GM13976 (cell line): Measurements from ENCODE around the gene CTSK.
A peak's percentile ranks its signal among the peaks of the same experiment; 100 is the strongest.
"Not testable (repeated sequence)": the region's sequence is repeated elsewhere in the genome, so short reads cannot be mapped to it uniquely, and the experiment has no call there.

Experiments used
- DNase-seq: peaks from one replicate; pipeline ENCODE4 v3.0.0; 2012; ENCODE audit warnings: low spot score
- CTCF ChIP-seq: IDR thresholded peaks from 2 replicates; pipeline ENCODE4 v1.5.1; 2012; ENCODE audit warnings: borderline replicate concordance, mild to moderate bottlenecking; ENCODE audit not compliant: insufficient read depth; ENCODE audit errors: extremely low read depth, missing control alignments, control extremely low read depth
- in situ Hi-C: fragments of 300-500 bp; cut with MboI; formaldehyde crosslinking; loops from one replicate; pipeline ENCODE4 v1.12.0; 2022; ENCODE audit warnings: low sequenced_read_pairs, mixed read lengths, inconsistent platforms; ENCODE audit not compliant: unreplicated experiment

CTSK gene

GRCh38 chr1:150841626-150842025 is 33.6 kb upstream of the CTSK start:
- no peak for TF ChIP-seq CTCF
- in situ Hi-C loops = no loop called here
- peak; percentile 28 for DNase-seq

- in situ Hi-C loops = not testable (repeated sequence)
Measured at GRCh38 chr1:150840850-150841249, 32.8 kb upstream of the CTSK start.

GRCh38 chr1:150836129-150836773 is 28.2 kb upstream of the CTSK start:
- TF ChIP-seq CTCF = no peak
- DNase-seq = peak; percentile 34
- in situ Hi-C loops = no loop called here

More at GRCh38 chr1:150840850-150841249, 32.8 kb upstream of the CTSK start:
- not testable (repeated sequence) for DNase-seq

GRCh38 chr1:150833961-150834360 is 25.9 kb upstream of the CTSK start:
- DNase-seq, in situ Hi-C loops: not testable (repeated sequence)

- no peak for TF ChIP-seq CTCF
- in situ Hi-C loops = no loop called here
- no peak for DNase-seq
Measured at GRCh38 chr1:150832597-150832996, 24.5 kb upstream of the CTSK start.

- in situ Hi-C loops = no loop called here
- no peak for DNase-seq
- TF ChIP-seq CTCF = no peak
Measured at GRCh38 chr1:150829751-150830150, 21.7 kb upstream of the CTSK start.

- in situ Hi-C loops = no loop called here
- no peak for DNase-seq
- TF ChIP-seq CTCF = no peak
Measured at GRCh38 chr1:150826299-150826698, 18.2 kb upstream of the CTSK start.
